Neural progenitor cell (in vitro differentiated cells): ENCODE results near the gene STXBP5.

Experiments used
- CTCF ChIP-seq: fragments of 200-600 bp; sonication (generic); IDR thresholded peaks from 2 replicates; pipeline ENCODE4 v1.5.1; 2017; ENCODE audit warnings: antibody characterized with exemption, mild to moderate bottlenecking
- EZH2phosphoT487 ChIP-seq: fragments of 200-600 bp; sonication (generic); IDR thresholded peaks from 2 replicates; pipeline ENCODE4 v1.6.1; 2017; ENCODE audit warnings: antibody characterized with exemption

GRCh38 chr6:147190556-147190955 is 13.7 kb upstream of the STXBP5 start:
- TF ChIP-seq CTCF (no peak), EZH2phosphoT487 (no peak)
